Chondrocyte (in vitro differentiated cells): ENCODE results near the gene RIMBP2. TPM values are rescaled to one million over a fixed set of nuclear protein-coding genes. Genes with fewer than 3 reads are reported as not detected.

Experiments used
- DNase-seq: peaks from one replicate; pipeline ENCODE4 v3.0.0; 2021; ENCODE audit warnings: mixed read lengths, low spot score
- H3K27ac Mint-ChIP-seq: one replicate; pipeline ENCODE4 v1.8.0; 2021; ENCODE audit warnings: mild to moderate bottlenecking, moderate library complexity, mixed read lengths; ENCODE audit not compliant: unreplicated experiment
- H3K27me3 Mint-ChIP-seq: 2 replicates; pipeline ENCODE4 v1.8.0; 2021; ENCODE audit warnings: low read depth, mixed read lengths
- H3K36me3 Mint-ChIP-seq: 2 replicates; pipeline ENCODE4 v1.8.0; 2021; ENCODE audit warnings: low read depth, mixed read lengths
- H3K4me1 Mint-ChIP-seq: 2 replicates; pipeline ENCODE4 v1.8.0; 2021; ENCODE audit warnings: low read depth, mild to moderate bottlenecking, mixed read lengths
- H3K4me3 Mint-ChIP-seq: one replicate; pipeline ENCODE4 v1.8.0; 2021; ENCODE audit warnings: mild to moderate bottlenecking, moderate library complexity, mixed read lengths; ENCODE audit not compliant: unreplicated experiment
- H3K9me3 Mint-ChIP-seq: 2 replicates; pipeline ENCODE4 v1.8.0; 2021; ENCODE audit warnings: low read depth, mixed read lengths
- total RNA-seq: library from RNA; stranded (reverse); gene quantifications from 3 replicates; pipeline ENCODE4 v1.2.1, GENCODE V29; 2021
- TF ChIP-seq, protein P1 (sequence below): fragments of 200-600 bp; sonication (generic); IDR thresholded peaks from 2 replicates; pipeline ENCODE4 v1.5.0; 2021; ENCODE audit warnings: antibody characterized with exemption, mild to moderate bottlenecking, moderate library complexity

The RIMBP2 gene
- total RNA-seq, 1 donor from 2014 or later: 0.30 TPM

DNA sequence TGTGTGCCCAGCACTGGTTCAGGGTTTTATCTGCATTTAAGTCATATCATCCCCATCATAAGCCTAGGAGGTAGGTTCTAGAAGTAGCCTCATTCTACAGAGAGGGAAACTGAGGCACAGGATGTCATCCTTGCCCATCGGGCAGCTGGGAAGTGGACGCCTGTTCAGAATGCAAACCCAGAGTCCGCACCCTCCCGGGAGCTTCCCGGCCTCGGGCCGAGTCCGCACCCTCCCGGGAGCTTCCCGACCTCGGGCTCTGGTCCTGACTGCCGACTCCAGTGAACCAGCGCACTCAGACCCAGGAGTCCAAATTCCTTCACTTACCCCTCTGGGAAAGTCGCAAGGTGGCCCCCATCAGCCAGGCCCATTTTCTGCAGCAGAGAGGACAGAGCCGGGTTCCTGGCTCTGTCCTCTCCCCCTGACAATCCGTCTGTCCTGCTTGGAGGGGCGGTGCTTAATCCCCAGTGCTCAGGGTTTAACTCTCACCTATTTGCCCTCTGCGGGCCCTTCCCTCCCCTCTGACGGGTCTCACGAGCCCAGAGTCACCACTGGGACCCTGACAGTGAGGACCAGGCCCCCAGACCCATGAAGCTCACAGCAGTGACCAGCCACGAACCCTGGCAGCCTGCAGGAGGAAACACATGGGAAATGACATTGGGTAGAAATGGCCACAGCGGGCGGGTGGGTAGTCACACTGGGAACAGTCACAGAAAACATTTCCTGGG, 236.5 kb downstream of the RIMBP2 start:
- Mint-ChIP-seq H3K4me1 (no peaks in the 10 kb centered on the region), H3K36me3 (no peaks in the 10 kb centered on the region), H3K9me3 (no peaks in the 10 kb centered on the region), H3K27ac (no peak overlapping the region), H3K4me3 (no peak overlapping the region), H3K27me3 (peaks cover 16% of the 10 kb centered on the region)
- TF ChIP-seq, protein P1, sequence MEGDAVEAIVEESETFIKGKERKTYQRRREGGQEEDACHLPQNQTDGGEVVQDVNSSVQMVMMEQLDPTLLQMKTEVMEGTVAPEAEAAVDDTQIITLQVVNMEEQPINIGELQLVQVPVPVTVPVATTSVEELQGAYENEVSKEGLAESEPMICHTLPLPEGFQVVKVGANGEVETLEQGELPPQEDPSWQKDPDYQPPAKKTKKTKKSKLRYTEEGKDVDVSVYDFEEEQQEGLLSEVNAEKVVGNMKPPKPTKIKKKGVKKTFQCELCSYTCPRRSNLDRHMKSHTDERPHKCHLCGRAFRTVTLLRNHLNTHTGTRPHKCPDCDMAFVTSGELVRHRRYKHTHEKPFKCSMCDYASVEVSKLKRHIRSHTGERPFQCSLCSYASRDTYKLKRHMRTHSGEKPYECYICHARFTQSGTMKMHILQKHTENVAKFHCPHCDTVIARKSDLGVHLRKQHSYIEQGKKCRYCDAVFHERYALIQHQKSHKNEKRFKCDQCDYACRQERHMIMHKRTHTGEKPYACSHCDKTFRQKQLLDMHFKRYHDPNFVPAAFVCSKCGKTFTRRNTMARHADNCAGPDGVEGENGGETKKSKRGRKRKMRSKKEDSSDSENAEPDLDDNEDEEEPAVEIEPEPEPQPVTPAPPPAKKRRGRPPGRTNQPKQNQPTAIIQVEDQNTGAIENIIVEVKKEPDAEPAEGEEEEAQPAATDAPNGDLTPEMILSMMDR: no peak
- DNase-seq: peak; percentile 70

DNA sequence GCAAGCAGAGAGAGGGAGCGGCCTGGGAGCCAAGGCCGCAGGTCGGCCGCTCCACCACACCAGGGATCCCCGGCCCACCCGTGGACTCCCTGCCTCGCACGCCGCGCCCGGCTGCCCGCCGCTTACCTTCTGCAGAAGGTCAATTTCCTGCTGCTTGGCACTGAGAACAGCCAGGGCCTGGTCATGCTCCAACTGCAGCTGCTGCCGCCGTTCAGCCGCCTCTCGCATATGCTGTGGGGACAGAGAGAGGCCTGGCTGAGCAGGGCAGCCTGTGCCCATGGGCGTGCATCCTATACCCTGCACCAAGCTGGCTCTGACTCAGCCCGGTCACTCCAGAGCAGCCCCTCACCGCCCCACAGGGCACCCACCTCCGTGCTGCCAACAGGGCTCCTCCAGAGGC, 237.3 kb downstream of the RIMBP2 start:
- Mint-ChIP-seq H3K27ac (no peak overlapping the region), H3K36me3 (no peaks in the 10 kb centered on the region), H3K9me3 (no peaks in the 10 kb centered on the region), H3K27me3 (peaks cover 16% of the 10 kb centered on the region), H3K4me3 (no peak overlapping the region), H3K4me1 (no peaks in the 10 kb centered on the region)
- TF ChIP-seq, protein P1: no peak
- DNase-seq: no peak

DNA sequence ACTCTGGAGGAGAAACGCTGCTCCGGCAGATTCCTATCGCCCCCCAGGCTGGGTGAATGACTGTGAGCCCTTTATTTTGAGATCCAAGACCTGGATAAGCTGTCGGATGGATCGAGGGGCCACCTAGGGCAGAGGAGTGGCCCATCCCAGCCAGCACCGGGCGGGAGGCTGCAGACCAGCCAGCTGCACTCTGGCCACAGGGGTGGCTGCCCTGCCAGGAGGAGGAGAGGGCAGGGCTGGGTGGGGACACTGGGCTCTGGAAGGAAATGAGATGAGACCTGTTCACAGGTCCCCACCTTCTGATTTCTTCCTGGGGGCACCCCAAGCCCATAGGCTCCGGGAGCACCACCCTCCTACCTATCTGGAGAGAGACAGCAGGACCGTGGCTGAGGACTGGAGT, 238.4 kb downstream of the RIMBP2 start:
- Mint-ChIP-seq H3K27me3 (peaks cover 16% of the 10 kb centered on the region), H3K36me3 (no peaks in the 10 kb centered on the region), H3K4me3 (no peak overlapping the region), H3K27ac (no peak overlapping the region), H3K9me3 (no peaks in the 10 kb centered on the region), H3K4me1 (no peaks in the 10 kb centered on the region)
- TF ChIP-seq, protein P1: no peak
- DNase-seq: peak; percentile 63

DNA sequence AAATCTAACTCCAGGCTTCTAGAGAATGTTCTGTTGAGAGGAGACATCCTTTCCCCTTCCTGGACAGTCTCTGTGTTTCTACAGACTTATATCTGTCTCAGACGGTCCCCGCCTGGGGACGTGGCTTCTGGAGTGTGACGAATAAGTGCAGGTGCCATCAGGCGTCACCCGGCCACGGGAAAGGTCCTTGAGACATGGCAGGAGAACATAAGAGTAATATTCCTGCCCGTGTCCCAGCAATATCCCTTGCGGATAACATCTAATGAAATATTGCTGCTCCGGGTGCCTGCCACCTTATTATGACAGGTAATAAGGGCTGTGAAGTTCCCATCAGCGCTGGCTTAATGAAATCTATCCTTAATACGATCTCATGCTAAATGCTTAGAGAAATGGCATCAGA, 238.8 kb downstream of the RIMBP2 start:
- no peak overlapping the region for H3K4me3 Mint-ChIP-seq
- TF ChIP-seq, protein P1: no peak
- peak; percentile 64 for DNase-seq
- H3K27ac Mint-ChIP-seq: no peak overlapping the region
- no peaks in the 10 kb centered on the region for H3K4me1 Mint-ChIP-seq
- no peaks in the 10 kb centered on the region for H3K36me3 Mint-ChIP-seq
- peaks cover 16% of the 10 kb centered on the region for H3K27me3 Mint-ChIP-seq
- no peaks in the 10 kb centered on the region for H3K9me3 Mint-ChIP-seq

DNA sequence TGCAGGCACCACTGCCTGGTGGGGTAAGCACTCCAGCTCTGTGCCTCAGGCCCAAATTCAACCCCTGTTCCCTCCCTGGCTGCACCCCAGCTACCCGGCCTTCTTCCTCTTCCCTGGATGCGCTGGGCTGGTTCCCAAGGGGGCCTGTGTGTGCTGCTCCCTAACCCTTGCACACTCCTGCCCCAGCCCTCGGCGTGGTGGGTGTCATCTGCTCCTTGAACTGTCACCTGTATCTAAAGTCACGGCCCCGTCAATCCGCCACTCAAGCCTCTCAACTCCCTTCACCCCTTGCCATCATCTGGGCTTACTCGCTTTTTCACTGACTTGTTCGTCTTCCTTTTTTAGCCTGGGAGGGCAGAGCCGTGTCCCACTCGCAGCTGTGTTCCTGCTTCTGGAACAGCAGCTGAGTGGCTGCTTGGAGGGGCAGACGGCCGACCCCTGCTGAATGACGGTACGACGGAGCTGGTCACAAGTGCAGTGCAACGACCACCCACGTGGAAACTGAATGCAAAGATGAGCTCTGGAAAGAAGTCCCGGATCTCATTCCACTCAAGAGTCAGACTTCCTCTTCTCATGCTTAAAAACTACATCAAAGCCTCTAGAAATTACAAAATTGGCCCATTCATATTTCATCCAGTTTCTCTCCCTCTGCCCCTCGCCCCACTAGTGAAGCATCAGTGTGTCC, 239.5 kb downstream of the RIMBP2 start:
- H3K27ac Mint-ChIP-seq: no peak overlapping the region
- H3K4me1 Mint-ChIP-seq: no peaks in the 10 kb centered on the region
- peak; percentile 89 for DNase-seq
- H3K27me3 Mint-ChIP-seq: peaks cover 16% of the 10 kb centered on the region
- no peak overlapping the region for H3K4me3 Mint-ChIP-seq
- H3K36me3 Mint-ChIP-seq: no peaks in the 10 kb centered on the region
- TF ChIP-seq, protein P1: no peak
- H3K9me3 Mint-ChIP-seq: no peaks in the 10 kb centered on the region
